ENCODE measurements around the gene NDC1.
"Not testable (repeated sequence)": the region's sequence is repeated elsewhere in the genome, so short reads cannot be mapped to it uniquely, and the experiment has no call there.

The NDC1 gene

GRCh38 chr1:53837924-53838653 is at the start of gene NDC1:
NDC1 (minus strand) TSS chr1:53838296; CDS start chr1:53838261, 35 bp downstream.
- no peak for FAIRE-seq

GRCh38 chr1:53883600-53883999 is 45.5 kb upstream of the NDC1 start:
- not testable (repeated sequence) for FAIRE-seq

GRCh38 chr1:53881853-53882252 is 43.8 kb upstream of the NDC1 start:
- not testable (repeated sequence) for FAIRE-seq

GRCh38 chr1:53878492-53879105 is 40.5 kb upstream of the NDC1 start:
- peak; percentile 68 for FAIRE-seq

GRCh38 chr1:53875150-53875549 is 37.1 kb upstream of the NDC1 start:
- not testable (repeated sequence) for FAIRE-seq

- no peak for FAIRE-seq
These were observed 33.8 kb upstream of the NDC1 start for GRCh38 chr1:53871773-53872484.

- FAIRE-seq: no peak
These were observed 33.1 kb upstream of the NDC1 start for GRCh38 chr1:53871221-53871620.

GRCh38 chr1:53869454-53870117 is 31.5 kb upstream of the NDC1 start:
- no peak for FAIRE-seq

- no peak for FAIRE-seq
These were observed 30.5 kb upstream of the NDC1 start for GRCh38 chr1:53868565-53868964.

- FAIRE-seq: no peak
These were observed 24.4 kb upstream of the NDC1 start for GRCh38 chr1:53862507-53862906.

- FAIRE-seq: no peak
These were observed 22.9 kb upstream of the NDC1 start for GRCh38 chr1:53860967-53861411.

GRCh38 chr1:53851571-53852285 is 13.6 kb upstream of the NDC1 start:
- FAIRE-seq: peak; percentile 98

GRCh38 chr1:53850082-53850673 is 12.1 kb upstream of the NDC1 start:
- FAIRE-seq: no peak

- FAIRE-seq: no peak
These were observed 9.9 kb upstream of the NDC1 start for GRCh38 chr1:53847980-53848379.

GRCh38 chr1:53842347-53842746 is 4.3 kb upstream of the NDC1 start:
- no peak for FAIRE-seq

GRCh38 chr1:53838654-53838974 is 518 bp upstream of the NDC1 start:
- FAIRE-seq: peak; percentile 93

GRCh38 chr1:53837646-53837923 is 511 bp downstream of the NDC1 start:
- no peak for FAIRE-seq

- FAIRE-seq: no peak
These were observed 2.6 kb downstream of the NDC1 start for GRCh38 chr1:53835491-53835890.

GRCh38 chr1:53834776-53835175 is 3.3 kb downstream of the NDC1 start:
- no peak for FAIRE-seq

- FAIRE-seq: no peak
These were observed 4.7 kb downstream of the NDC1 start for GRCh38 chr1:53833393-53833792.

GRCh38 chr1:53826367-53826766 is 11.7 kb downstream of the NDC1 start:
- no peak for FAIRE-seq

GRCh38 chr1:53825306-53825705 is 12.8 kb downstream of the NDC1 start:
- FAIRE-seq: no peak

- no peak for FAIRE-seq
These were observed 15.2 kb downstream of the NDC1 start for GRCh38 chr1:53822931-53823330.
